GM23338 (cell line): ENCODE data around the gene ARPC2. TPM values are rescaled to one million over a fixed set of nuclear protein-coding genes. Genes with fewer than 3 reads are reported as not detected.

Experiments used
- ATAC-seq: fragments of 200-7000 bp; cut with Tn5 transposase; 3 replicates; pipeline ENCODE4 v1.9.1; 2020
- DNase-seq: peaks from one replicate; pipeline ENCODE4 v3.0.0-alpha.2; 2015; ENCODE audit warnings: low spot score
- H2AFZ ChIP-seq: fragments of 200-600 bp; sonication (generic); 2 replicates; pipeline ENCODE4 v1.8.0; 2016; ENCODE audit warnings: antibody characterized with exemption, mild to moderate bottlenecking, moderate library complexity
- H3F3A ChIP-seq: fragments of 200-600 bp; sonication (generic); replicated peaks from 2 replicates; pipeline ENCODE4 v1.8.0; 2017; ENCODE audit warnings: antibody characterized with exemption, mixed run types, low read depth
- H3K27ac ChIP-seq: fragments of 200-600 bp; sonication (generic); 2 replicates; pipeline ENCODE4 v1.6.1; 2016; ENCODE audit warnings: low read depth
- H3K27me3 ChIP-seq: fragments of 200-600 bp; sonication (generic); 2 replicates; pipeline ENCODE4 v1.8.0; 2016; ENCODE audit warnings: mild to moderate bottlenecking, mixed run types, moderate library complexity; ENCODE audit not compliant: insufficient read depth
- H3K36me3 ChIP-seq: fragments of 200-600 bp; sonication (generic); 2 replicates; pipeline ENCODE4 v1.8.0; 2016; ENCODE audit warnings: mild to moderate bottlenecking; ENCODE audit not compliant: insufficient read depth
- H3K4me1 ChIP-seq: fragments of 200-600 bp; sonication (generic); 2 replicates; pipeline ENCODE4 v1.8.0; 2016; ENCODE audit warnings: mild to moderate bottlenecking, moderate library complexity; ENCODE audit not compliant: insufficient read depth
- H3K4me2 ChIP-seq: fragments of 200-600 bp; sonication (generic); 2 replicates; pipeline ENCODE4 v1.7.1; 2017; ENCODE audit warnings: mixed run types
- H3K4me3 ChIP-seq: fragments of 200-600 bp; sonication (generic); 2 replicates; pipeline ENCODE4 v1.6.1; 2016; ENCODE audit warnings: mixed run types
- H3K79me2 ChIP-seq: fragments of 200-600 bp; sonication (generic); replicated peaks from 2 replicates; pipeline ENCODE4 v1.8.0; 2017; ENCODE audit warnings: mild to moderate bottlenecking; ENCODE audit not compliant: insufficient read depth
- H3K9me2 ChIP-seq: fragments of 200-600 bp; sonication (generic); 2 replicates; pipeline ENCODE4 v1.8.0; 2017; ENCODE audit not compliant: insufficient read depth
- H4K20me1 ChIP-seq: fragments of 200-600 bp; sonication (generic); replicated peaks from 2 replicates; pipeline ENCODE4 v1.8.0; 2017; ENCODE audit warnings: mild to moderate bottlenecking; ENCODE audit not compliant: insufficient read depth
- H3K27ac Mint-ChIP-seq: 2 replicates; pipeline ENCODE4 v1.8.0; 2020; ENCODE audit warnings: inconsistent platforms, mild to moderate bottlenecking, moderate library complexity, mixed read lengths
- H3K27me3 Mint-ChIP-seq: 3 replicates; pipeline ENCODE4 v1.8.0; 2022; ENCODE audit warnings: low read depth, mild to moderate bottlenecking, moderate library complexity, mixed read lengths, inconsistent platforms; ENCODE audit not compliant: insufficient read depth, poor library complexity
- H3K36me3 Mint-ChIP-seq: 3 replicates; pipeline ENCODE4 v1.8.0; 2021; ENCODE audit warnings: low read depth, mild to moderate bottlenecking, inconsistent platforms, moderate library complexity, mixed read lengths
- H3K4me1 Mint-ChIP-seq: 3 replicates; pipeline ENCODE4 v1.8.0; 2020; ENCODE audit warnings: mild to moderate bottlenecking, inconsistent platforms, mixed read lengths
- H3K4me3 Mint-ChIP-seq: 3 replicates; pipeline ENCODE4 v1.8.0; 2021; ENCODE audit warnings: moderate library complexity, mild to moderate bottlenecking, inconsistent platforms, mixed read lengths
- H3K9me3 Mint-ChIP-seq: 3 replicates; pipeline ENCODE4 v1.8.0; 2020; ENCODE audit warnings: moderate library complexity, mild to moderate bottlenecking, inconsistent platforms, mixed read lengths
- CREB1 ChIP-seq: fragments of 250-450 bp; sonication (Bioruptor Pico); IDR thresholded peaks from 2 replicates; pipeline ENCODE4 v1.5.0; 2020; ENCODE audit warnings: low read depth, mild to moderate bottlenecking, moderate library complexity
- ETS1 ChIP-seq: IDR thresholded peaks from 2 replicates; pipeline ENCODE4 v1.6.1; 2016; ENCODE audit warnings: antibody characterized with exemption
- EZH2 ChIP-seq: fragments of 200-600 bp; sonication (generic); IDR thresholded peaks from one replicate; pipeline ENCODE4 v1.8.0; 2017; ENCODE audit warnings: antibody characterized with exemption, mild to moderate bottlenecking, low read depth; ENCODE audit not compliant: unreplicated experiment
- EZH2phosphoT487 ChIP-seq: fragments of 200-600 bp; sonication (generic); IDR thresholded peaks from one replicate; pipeline ENCODE4 v1.8.1; 2018; ENCODE audit warnings: antibody characterized with exemption; ENCODE audit not compliant: unreplicated experiment
- NANOG ChIP-seq: IDR thresholded peaks from 2 replicates; pipeline ENCODE4 v1.6.1; 2016; ENCODE audit warnings: antibody characterized with exemption, borderline replicate concordance
- POLR2AphosphoS5 ChIP-seq: IDR thresholded peaks from 2 replicates; pipeline ENCODE4 v1.6.1; 2016; ENCODE audit warnings: antibody characterized with exemption, low read depth
- STAT1 ChIP-seq: IDR thresholded peaks from one replicate; pipeline ENCODE4 v1.6.1; 2016; ENCODE audit warnings: antibody characterized with exemption; ENCODE audit not compliant: unreplicated experiment
- ZNF114 ChIP-seq: fragments of 250-450 bp; sonication (Bioruptor Pico); IDR thresholded peaks from 2 replicates; pipeline ENCODE4 v1.5.0; 2020; ENCODE audit warnings: mild to moderate bottlenecking, moderate library complexity
- ZNF331 ChIP-seq: fragments of 250-450 bp; sonication (Bioruptor Pico); IDR thresholded peaks from 2 replicates; pipeline ENCODE4 v1.5.0; 2020; ENCODE audit warnings: low read depth, mild to moderate bottlenecking, moderate library complexity
- ZNF462 ChIP-seq: fragments of 250-450 bp; sonication (Bioruptor Pico); IDR thresholded peaks from 2 replicates; pipeline ENCODE4 v1.5.0; 2020; ENCODE audit warnings: mild to moderate bottlenecking, moderate library complexity
- long read RNA-seq: library from polyadenylated mRNA; unstranded; transcript quantifications from one replicate; pipeline ENCODE4 v2.0.0, GENCODE V29; 2020; ENCODE audit not compliant: unreplicated experiment
- polyA plus RNA-seq: library from polyadenylated mRNA; unstranded; fragments of >200 nt; fragmentation: Nextera tagmentation; extraction: Ambion mirVana; gene quantifications from 2 replicates; pipeline ENCODE4 v1.2.1, GENCODE V29; 2016
- total RNA-seq: library from RNA; depleted of rRNA; stranded (reverse); fragments of >200 nt; shearing (Covaris generic); gene quantifications from 2 replicates; pipeline ENCODE4 v1.2.3, GENCODE V29; 2014; rRNA removed
- TF ChIP-seq, protein P1 (sequence below), 2 experiments: fragments of 200-600 bp in 1 of 2; sonication (generic) in 1 of 2; conservative IDR thresholded peaks; 2 replicates each; pipeline versions ENCODE4 v1.5.1 to v1.6.1; 2016 to 2017; ENCODE audit warnings: antibody characterized with exemption in 2 of 2, low read depth in 2 of 2, mild to moderate bottlenecking in 2 of 2, moderate library complexity in 1 of 2
- TF ChIP-seq, protein P2 (sequence below): IDR thresholded peaks from one replicate; pipeline ENCODE4 v1.6.1; 2018; ENCODE audit warnings: antibody characterized with exemption; ENCODE audit not compliant: unreplicated experiment

ARPC2 gene
- total RNA-seq = 195 and 217 TPM in 2 replicates
- polyA plus RNA-seq = 242 and 271 TPM in 2 replicates
- long read RNA-seq, transcript ARPC2-202 (11 exons, 1,505 nt) = major isoform, 139 of 212 reads
- long read RNA-seq, transcript ARPC2-201 (10 exons, 1,605 nt) = minor isoform, 5 of 212 reads
- long read RNA-seq, partial matches to known transcripts = 56 of 212 reads
- long read RNA-seq, other reads (novel, unspliced or antisense) = 10 of 212 reads

GRCh38 chr2:218216674-218217359 is at the start of gene ARPC2:
Gene ARPC2 (plus strand): TSS chr2:218217189. CDS start chr2:218217471, 282 bp downstream.
- Histone ChIP-seq H3K9me2 (no peaks in the 10 kb centered on the region), H3K4me1 (peaks cover 33% of the 10 kb centered on the region), H4K20me1 (peaks cover 33% of the 10 kb centered on the region), H3K36me3 (0 out of 2 replicates have a peak, but pooled peaks cover 11% of the 10 kb centered on the region), H3K4me3 (peak within 1 kb of the TSS; percentile 99), H3K4me2 (peak within 1 kb of the TSS; percentile 92), H3K27me3 (no peaks in the 10 kb centered on the region), H3F3A (peaks cover 3% of the 10 kb centered on the region; the same call in 1 of the 2 replicates), H3K79me2 (peaks cover 46% of the 10 kb centered on the region), H3K27ac (peak within 1 kb of the TSS; percentile 86), H2AFZ (peak within 1 kb of the TSS; percentile 100)
- TF ChIP-seq ZNF331 (CRISPR knock-in tag) (no peak), ZNF114 (CRISPR knock-in tag) (no peak), NANOG (no peak), EZH2phosphoT487 (no peak), ETS1 (peak; percentile 81), STAT1 (no peak), EZH2 (no peak), CREB1 (0 out of 2 replicates have a peak, but pooled peaks have one; percentile 36), POLR2AphosphoS5 (peak; percentile 84), ZNF462 (no peak)
- TF ChIP-seq, protein P1, sequence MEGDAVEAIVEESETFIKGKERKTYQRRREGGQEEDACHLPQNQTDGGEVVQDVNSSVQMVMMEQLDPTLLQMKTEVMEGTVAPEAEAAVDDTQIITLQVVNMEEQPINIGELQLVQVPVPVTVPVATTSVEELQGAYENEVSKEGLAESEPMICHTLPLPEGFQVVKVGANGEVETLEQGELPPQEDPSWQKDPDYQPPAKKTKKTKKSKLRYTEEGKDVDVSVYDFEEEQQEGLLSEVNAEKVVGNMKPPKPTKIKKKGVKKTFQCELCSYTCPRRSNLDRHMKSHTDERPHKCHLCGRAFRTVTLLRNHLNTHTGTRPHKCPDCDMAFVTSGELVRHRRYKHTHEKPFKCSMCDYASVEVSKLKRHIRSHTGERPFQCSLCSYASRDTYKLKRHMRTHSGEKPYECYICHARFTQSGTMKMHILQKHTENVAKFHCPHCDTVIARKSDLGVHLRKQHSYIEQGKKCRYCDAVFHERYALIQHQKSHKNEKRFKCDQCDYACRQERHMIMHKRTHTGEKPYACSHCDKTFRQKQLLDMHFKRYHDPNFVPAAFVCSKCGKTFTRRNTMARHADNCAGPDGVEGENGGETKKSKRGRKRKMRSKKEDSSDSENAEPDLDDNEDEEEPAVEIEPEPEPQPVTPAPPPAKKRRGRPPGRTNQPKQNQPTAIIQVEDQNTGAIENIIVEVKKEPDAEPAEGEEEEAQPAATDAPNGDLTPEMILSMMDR (conservative IDR thresholded peaks at IDR 0.05; ENCODE audit: low read depth in 2 of 2) = no peak
- TF ChIP-seq, protein P2, sequence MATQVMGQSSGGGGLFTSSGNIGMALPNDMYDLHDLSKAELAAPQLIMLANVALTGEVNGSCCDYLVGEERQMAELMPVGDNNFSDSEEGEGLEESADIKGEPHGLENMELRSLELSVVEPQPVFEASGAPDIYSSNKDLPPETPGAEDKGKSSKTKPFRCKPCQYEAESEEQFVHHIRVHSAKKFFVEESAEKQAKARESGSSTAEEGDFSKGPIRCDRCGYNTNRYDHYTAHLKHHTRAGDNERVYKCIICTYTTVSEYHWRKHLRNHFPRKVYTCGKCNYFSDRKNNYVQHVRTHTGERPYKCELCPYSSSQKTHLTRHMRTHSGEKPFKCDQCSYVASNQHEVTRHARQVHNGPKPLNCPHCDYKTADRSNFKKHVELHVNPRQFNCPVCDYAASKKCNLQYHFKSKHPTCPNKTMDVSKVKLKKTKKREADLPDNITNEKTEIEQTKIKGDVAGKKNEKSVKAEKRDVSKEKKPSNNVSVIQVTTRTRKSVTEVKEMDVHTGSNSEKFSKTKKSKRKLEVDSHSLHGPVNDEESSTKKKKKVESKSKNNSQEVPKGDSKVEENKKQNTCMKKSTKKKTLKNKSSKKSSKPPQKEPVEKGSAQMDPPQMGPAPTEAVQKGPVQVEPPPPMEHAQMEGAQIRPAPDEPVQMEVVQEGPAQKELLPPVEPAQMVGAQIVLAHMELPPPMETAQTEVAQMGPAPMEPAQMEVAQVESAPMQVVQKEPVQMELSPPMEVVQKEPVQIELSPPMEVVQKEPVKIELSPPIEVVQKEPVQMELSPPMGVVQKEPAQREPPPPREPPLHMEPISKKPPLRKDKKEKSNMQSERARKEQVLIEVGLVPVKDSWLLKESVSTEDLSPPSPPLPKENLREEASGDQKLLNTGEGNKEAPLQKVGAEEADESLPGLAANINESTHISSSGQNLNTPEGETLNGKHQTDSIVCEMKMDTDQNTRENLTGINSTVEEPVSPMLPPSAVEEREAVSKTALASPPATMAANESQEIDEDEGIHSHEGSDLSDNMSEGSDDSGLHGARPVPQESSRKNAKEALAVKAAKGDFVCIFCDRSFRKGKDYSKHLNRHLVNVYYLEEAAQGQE = no peak
- ATAC-seq (peak; percentile 91), DNase-seq (peak; percentile 90)
- Mint-ChIP-seq H3K36me3 (peaks cover 26% of the 10 kb centered on the region), H3K9me3 (no peaks in the 10 kb centered on the region), H3K4me3 (peak within 1 kb of the TSS; percentile 89), H3K27ac (peak within 1 kb of the TSS; percentile 93), H3K4me1 (peaks cover 31% of the 10 kb centered on the region), H3K27me3 (peaks cover 13% of the 10 kb centered on the region)
